ENCODE measurements around the gene ST6GALNAC6.
"Not testable (repeated sequence)": the region's sequence is repeated elsewhere in the genome, so short reads cannot be mapped to it uniquely, and the experiment has no call there.

Gene ST6GALNAC6

GRCh38 chr9:127853312-127854183, 45.9 kb downstream of the ST6GALNAC6 start:
- no peak for DNase-seq

- no peak for DNase-seq
Observed at GRCh38 chr9:127852829-127853228, 46.6 kb downstream of the ST6GALNAC6 start.

GRCh38 chr9:127850286-127850830, 49.0 kb downstream of the ST6GALNAC6 start:
- no peak for DNase-seq

GRCh38 chr9:127848756-127849504, 50.5 kb downstream of the ST6GALNAC6 start:
- DNase-seq: no peak

DNA sequence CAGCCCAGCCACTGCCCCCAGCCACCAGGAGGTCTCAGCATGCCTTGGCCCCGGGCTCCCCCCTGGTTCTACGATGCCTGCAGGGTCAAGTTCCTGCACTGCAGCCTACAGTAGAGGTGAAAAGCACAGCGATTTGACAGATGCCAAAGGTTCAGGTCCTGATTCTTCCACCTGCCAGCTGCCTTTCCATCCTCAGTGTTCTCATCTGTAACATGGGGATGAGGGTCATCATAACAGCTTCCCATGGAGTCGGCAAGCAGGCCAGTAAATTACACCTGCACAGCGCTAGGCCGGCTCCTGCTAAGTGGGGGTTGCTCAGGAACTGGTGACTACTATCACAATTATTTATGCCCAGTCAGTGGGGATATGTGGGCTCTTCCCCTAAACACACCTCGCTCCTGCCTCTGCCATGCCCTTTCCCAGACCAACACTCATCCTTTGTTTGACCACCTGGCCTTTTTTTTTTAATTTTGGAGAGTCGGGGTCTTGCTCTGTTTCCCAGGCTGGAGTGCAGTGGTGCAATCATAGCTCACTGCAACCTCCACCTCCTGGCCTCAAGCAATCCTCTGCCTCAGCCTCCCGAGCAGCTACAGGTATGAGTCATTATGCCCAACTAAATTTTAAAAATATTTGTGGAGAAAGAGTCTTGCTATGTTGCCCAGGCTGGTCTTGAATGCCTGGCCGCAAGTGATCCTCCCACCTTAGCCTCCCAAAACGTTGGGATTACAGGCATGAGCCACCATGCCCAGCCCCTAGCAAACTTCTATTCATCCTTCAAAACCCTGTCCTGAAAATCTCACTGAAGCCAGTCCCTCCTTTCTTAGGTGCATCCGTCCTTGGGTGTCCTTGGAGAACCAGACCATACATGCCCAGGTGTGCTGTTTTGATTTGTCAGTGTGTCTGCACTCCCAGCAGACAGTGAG, 51.3 kb downstream of the ST6GALNAC6 start:
- DNase-seq: no peak

DNA sequence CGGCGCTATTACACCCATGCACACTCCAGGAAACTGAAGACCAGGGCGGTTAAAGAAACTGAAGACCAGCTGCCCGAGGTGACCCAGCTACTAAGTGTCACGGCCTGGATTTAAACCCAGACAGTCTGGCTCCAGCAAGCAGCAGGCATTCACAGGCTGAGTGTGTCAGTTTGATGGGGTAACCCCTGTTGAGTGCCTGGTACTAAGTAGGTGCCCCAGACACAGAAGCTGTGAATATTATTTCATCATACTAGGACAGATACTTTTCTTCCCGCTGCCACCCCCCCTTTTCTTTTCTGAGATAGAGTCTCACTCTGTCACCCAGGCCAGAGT, 52.3 kb downstream of the ST6GALNAC6 start:
- no peak for DNase-seq

- no peak for DNase-seq
Observed at GRCh38 chr9:127846443-127847177, 52.8 kb downstream of the ST6GALNAC6 start.

DNA sequence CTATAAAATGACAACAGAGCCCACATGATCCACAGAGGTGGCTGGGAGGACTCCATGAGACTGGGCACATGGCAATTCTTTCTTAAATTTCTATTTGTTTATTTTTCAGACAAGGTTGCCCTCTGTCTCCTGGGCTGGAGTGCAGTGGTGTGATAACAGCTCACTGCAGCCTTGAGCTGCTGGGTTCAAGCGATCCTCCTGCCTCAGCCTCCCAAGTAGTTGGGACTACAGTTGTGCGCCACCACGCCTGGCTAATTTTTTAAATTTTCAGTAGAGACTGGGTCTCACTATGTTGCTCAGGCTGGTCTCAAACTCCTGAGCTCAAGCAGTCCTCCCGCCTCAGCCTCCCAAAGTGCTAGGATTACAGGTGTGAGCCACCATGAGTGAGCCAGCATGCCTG, 53.8 kb downstream of the ST6GALNAC6 start:
- not testable (repeated sequence) for DNase-seq

DNA sequence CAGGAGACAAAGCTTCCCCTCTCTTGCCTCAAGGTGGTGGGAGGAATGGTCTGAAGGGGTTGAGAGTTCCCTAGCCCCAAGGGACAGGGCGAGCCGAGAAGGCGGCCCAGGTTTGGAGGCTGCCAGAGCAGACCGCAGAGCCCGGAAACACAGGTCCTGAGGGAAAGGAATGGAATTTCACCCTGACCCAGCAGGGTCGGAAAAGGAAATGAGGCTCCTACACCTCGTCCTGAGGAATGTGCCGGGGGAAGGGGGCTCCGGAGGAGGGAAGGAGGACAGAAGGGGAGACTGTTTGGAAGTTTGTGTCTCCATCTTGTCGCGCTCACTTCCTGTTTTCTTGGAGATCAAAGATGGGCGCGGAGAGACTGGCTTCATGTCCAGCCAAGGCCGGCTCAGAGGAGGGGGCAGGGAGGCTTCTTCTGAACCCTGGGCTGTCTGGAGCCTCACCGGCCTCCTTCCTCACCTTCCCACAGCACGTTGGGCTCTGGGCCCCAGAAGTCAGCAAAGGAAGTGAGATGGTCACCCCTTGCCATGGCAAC, 54.5 kb downstream of the ST6GALNAC6 start:
- DNase-seq: no peak

- DNase-seq: no peak
Observed at GRCh38 chr9:127841087-127841835, 58.1 kb downstream of the ST6GALNAC6 start.

GRCh38 chr9:127838375-127839078, 60.9 kb downstream of the ST6GALNAC6 start:
- DNase-seq: no peak

DNA sequence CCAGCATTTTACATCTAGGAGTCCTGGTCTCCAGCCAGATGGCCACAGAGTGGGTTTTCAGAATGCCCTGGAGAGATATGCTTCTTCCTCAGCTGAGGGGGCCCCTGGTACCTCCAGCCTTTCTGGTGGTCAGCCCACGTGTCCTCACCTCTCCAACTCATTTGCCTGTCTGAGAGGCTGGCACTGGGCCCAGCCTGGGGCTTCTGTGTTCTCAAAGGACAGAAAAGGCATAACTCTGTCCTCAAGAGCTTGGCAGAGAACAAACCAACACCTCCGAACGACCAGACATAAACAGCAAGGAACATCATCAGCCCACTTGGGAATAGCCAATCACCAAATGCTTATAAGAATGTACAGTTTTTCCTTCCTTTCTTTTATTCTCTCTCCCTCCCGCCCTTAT, 62.1 kb downstream of the ST6GALNAC6 start:
- DNase-seq: no peak

DNA sequence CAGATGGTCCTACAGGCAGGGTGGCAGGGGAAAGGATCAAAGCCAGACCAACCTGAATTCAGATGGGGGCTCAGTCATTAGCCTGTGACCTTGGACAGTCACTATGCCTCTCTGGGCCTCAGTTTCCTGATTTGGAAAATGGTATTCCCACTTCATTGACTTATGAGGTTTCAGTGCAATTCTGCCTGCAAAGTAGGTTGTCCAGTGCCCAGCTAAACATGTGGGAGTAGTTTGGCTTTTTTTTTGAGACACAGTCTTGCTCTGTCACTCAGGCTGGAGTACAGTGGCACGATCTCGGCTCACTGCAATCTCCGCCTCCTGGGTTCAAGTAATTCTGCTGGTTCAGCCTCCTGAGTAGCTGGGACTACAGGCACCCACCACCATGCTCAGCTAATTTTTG, 62.8 kb downstream of the ST6GALNAC6 start:
- not testable (repeated sequence) for DNase-seq

DNA sequence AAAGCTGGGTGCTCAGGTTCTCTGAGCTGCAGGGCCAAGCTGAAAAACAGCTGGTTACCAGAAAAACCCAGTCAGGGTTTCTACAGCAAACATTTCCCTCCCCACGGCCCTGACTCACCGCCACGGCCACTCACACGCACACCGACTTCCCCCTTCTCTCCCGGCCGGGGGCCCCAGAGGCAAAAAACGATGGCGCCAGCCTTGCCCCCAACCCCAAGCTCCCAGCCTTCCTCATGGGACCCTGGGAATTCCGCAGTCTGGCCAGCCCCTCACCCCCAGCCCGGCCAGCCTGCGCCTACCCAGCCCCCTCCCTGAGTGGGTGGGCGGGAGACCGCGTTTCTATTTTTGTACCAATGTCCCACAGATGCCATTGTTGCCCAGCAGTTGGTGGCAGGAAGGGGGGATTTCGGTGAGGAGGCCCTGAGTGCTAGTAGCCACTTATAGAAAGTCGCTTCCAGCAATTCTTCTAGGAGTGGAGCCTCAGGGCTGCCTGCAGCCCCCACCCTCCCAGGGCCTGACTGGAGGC, 63.3 kb downstream of the ST6GALNAC6 start:
- no peak for DNase-seq

Data from activated CD4-positive, alpha-beta T cell treated with anti-CD3 and anti-CD28 coated beads, Interleukin-2, amount 50 U/mL, for 1 hour (primary cell).